Mesenchymal stem cell (in vitro differentiated cells and primary cell): ENCODE data around the gene RNF10.
"Not testable (repeated sequence)": the region's sequence is repeated elsewhere in the genome, so short reads cannot be mapped to it uniquely, and the experiment has no call there.

Source experiments
- DNase-seq: peaks from one replicate; pipeline ENCODE4 v3.0.0-alpha.2; 2013
- H2AFZ ChIP-seq: one replicate; pipeline ENCODE4 v1.6.1; 2013; ENCODE audit warnings: low read depth, mild to moderate bottlenecking, control low read depth, inconsistent platforms, low read length, moderate library complexity
- H2AK5ac ChIP-seq: 2 replicates; pipeline ENCODE4 v1.6.1; 2013; ENCODE audit warnings: low read length, moderate library complexity, mild to moderate bottlenecking, inconsistent platforms; ENCODE audit not compliant: severe bottlenecking
- H2BK120ac ChIP-seq: one replicate; pipeline ENCODE4 v1.6.1; 2013; ENCODE audit warnings: low read depth, mild to moderate bottlenecking, inconsistent platforms, low read length, moderate library complexity
- H2BK12ac ChIP-seq, 2 experiments: one replicate each; pipeline ENCODE4 v1.6.1; 2013; ENCODE audit warnings: inconsistent platforms in 2 of 2, low read length in 2 of 2, mild to moderate bottlenecking in 2 of 2, moderate library complexity in 2 of 2, control low read depth in 1 of 2
- H2BK15ac ChIP-seq: one replicate; pipeline ENCODE4 v1.6.1; 2013; ENCODE audit warnings: mild to moderate bottlenecking, low read depth, inconsistent platforms; ENCODE audit not compliant: poor library complexity, severe bottlenecking
- H2BK5ac ChIP-seq: 2 replicates; pipeline ENCODE4 v1.6.1; 2013; ENCODE audit warnings: low read depth, mild to moderate bottlenecking, low read length, control low read depth, inconsistent platforms; ENCODE audit not compliant: poor library complexity, severe bottlenecking
- H3K14ac ChIP-seq, 2 experiments: one replicate each; pipeline ENCODE4 v1.6.1; 2013; ENCODE audit warnings: inconsistent platforms in 2 of 2, low read length in 2 of 2, control low read depth in 1 of 2, mild to moderate bottlenecking in 1 of 2, moderate library complexity in 1 of 2
- H3K18ac ChIP-seq, 2 experiments: one replicate each; pipeline ENCODE4 v1.6.1; 2013; ENCODE audit warnings: inconsistent platforms in 2 of 2, low read length in 2 of 2, control low read depth in 1 of 2, low read depth in 1 of 2, mild to moderate bottlenecking in 1 of 2
- H3K23ac ChIP-seq, 2 experiments: one replicate each; pipeline ENCODE4 v1.6.1; 2013; ENCODE audit warnings: inconsistent platforms in 2 of 2, low read length in 2 of 2, mild to moderate bottlenecking in 2 of 2, moderate library complexity in 2 of 2, control low read depth in 1 of 2
- H3K27ac ChIP-seq: 2 replicates; pipeline ENCODE4 v1.5.1; 2013; ENCODE audit warnings: mild to moderate bottlenecking, moderate library complexity, low read length, control low read depth, inconsistent platforms; ENCODE audit not compliant: poor library complexity, severe bottlenecking
- H3K27me3 ChIP-seq, 2 experiments: 2 replicates each; pipeline versions ENCODE4 v1.6.1 to v1.7.0; 2013; ENCODE audit warnings: low read length in 2 of 2, mild to moderate bottlenecking in 2 of 2, moderate library complexity in 2 of 2, control low read depth in 1 of 2, inconsistent platforms in 1 of 2; ENCODE audit not compliant: control insufficient read depth in 1 of 2, insufficient read depth in 1 of 2
- H3K36me3 ChIP-seq, 2 experiments: 2 replicates each; pipeline versions ENCODE4 v1.6.1 to v1.7.0; 2013; ENCODE audit warnings: low read length in 2 of 2, control low read depth in 1 of 2, inconsistent platforms in 1 of 2, low read depth in 1 of 2, mild to moderate bottlenecking in 1 of 2; ENCODE audit not compliant: insufficient read depth in 2 of 2, control insufficient read depth in 1 of 2
- H3K4ac ChIP-seq, 2 experiments: one replicate each; pipeline ENCODE4 v1.6.1; 2013; ENCODE audit warnings: inconsistent platforms in 2 of 2, low read length in 2 of 2, mild to moderate bottlenecking in 2 of 2, moderate library complexity in 2 of 2, control low read depth in 1 of 2, low read depth in 1 of 2
- H3K4me1 ChIP-seq: 2 replicates; pipeline ENCODE4 v1.6.1; 2013; ENCODE audit warnings: low read depth, low read length, control low read depth; ENCODE audit not compliant: control insufficient read depth, insufficient read depth
- H3K4me2 ChIP-seq: 2 replicates; pipeline ENCODE4 v1.6.1; 2013; ENCODE audit warnings: low read length, mild to moderate bottlenecking, inconsistent platforms; ENCODE audit not compliant: poor library complexity, severe bottlenecking
- H3K4me3 ChIP-seq, 2 experiments: 2 replicates each; pipeline versions ENCODE4 v1.5.1 to v1.7.0; 2013; ENCODE audit warnings: low read length in 2 of 2, mild to moderate bottlenecking in 2 of 2, control low read depth in 1 of 2, low read depth in 1 of 2; ENCODE audit not compliant: insufficient read depth in 1 of 2
- H3K79me1 ChIP-seq: replicated peaks from 2 replicates; pipeline ENCODE4 v1.6.1; 2013; ENCODE audit warnings: mild to moderate bottlenecking, control low read depth, low read length, inconsistent platforms; ENCODE audit not compliant: poor library complexity, severe bottlenecking
- H3K9ac ChIP-seq: 2 replicates; pipeline ENCODE4 v1.7.0; 2013; ENCODE audit warnings: mild to moderate bottlenecking, low read length, moderate library complexity
- H3K9me3 ChIP-seq: 2 replicates; pipeline ENCODE4 v1.7.0; 2013; ENCODE audit warnings: mild to moderate bottlenecking, low read length; ENCODE audit not compliant: control insufficient read depth
- H4K8ac ChIP-seq: one replicate; pipeline ENCODE4 v1.6.1; 2013; ENCODE audit warnings: inconsistent platforms, mild to moderate bottlenecking, low read length, moderate library complexity
- H4K91ac ChIP-seq: one replicate; pipeline ENCODE4 v1.6.1; 2013; ENCODE audit warnings: mild to moderate bottlenecking, low read length, inconsistent platforms
- whole genome bisulfite sequencing: methylation state at CpG from one replicate; pipeline ENCODE4 v1.1.7; 2013; ENCODE audit warnings: mixed read lengths; 5-methylcytosine and 5-hydroxymethylcytosine counted together

The RNF10 gene

DNA sequence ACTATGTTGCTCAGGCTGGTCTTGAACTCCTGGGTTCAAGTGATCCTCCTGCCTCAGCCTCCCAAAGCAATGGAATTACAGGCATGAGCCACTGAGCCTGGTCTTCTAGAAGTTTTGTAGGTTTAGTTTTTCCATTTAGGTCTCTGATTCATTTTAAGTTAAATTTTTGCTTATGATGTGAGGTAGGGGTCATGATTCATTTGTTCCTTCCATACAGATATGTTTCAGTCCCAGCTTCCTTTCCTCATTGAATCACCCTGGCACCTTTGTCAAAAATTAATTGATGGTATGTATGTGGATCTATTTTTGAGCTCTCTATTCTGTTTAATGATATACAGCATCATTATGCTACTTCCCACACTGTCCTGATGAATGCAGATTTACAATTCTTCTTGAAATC, 80.7 kb downstream of the RNF10 start:
- Histone ChIP-seq H2BK5ac (no peak overlapping the region), H3K27me3 (peaks cover 41 to 56% of the 10 kb centered on the region in 2 experiments)

DNA sequence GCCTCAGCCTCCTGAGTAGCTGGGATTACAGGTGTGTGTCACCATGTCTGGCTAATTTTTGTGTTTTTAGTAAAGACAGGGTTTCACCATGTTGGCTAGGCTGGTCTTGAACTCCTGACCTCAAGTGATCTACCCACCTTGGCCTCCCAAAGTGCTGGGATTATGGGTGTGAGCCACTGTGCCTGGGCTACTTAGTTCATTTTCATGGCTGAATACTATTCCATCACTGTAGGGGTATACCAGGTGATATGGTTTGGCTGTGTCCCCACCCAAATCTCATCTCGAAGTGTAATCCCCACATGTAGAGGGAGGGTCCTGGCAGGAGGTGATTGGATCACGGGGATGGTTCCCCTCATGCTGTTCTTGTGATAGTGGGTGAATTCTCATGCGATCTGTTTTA, 83.0 kb downstream of the RNF10 start:
- H2BK12ac ChIP-seq, H2AK5ac ChIP-seq, H2AFZ ChIP-seq, H3K36me3 ChIP-seq, H4K91ac ChIP-seq, H3K18ac ChIP-seq, H3K9me3 ChIP-seq, H2BK120ac ChIP-seq, H3K4me3 ChIP-seq, H3K27ac ChIP-seq, H4K8ac ChIP-seq, H3K4me1 ChIP-seq, H3K4ac ChIP-seq, H3K14ac ChIP-seq, H3K9ac ChIP-seq, H3K4me2 ChIP-seq, H2BK15ac ChIP-seq, H3K23ac ChIP-seq, H2BK5ac ChIP-seq, DNase-seq, H3K79me1 ChIP-seq: not testable (repeated sequence)
- peaks cover 41 to 59% of the 10 kb centered on the region in 2 experiments for H3K27me3 ChIP-seq
- 48% methylated on average over 2 of the region's 3 CpGs for WGBS

More for the DNA sequence above, 80.7 kb downstream of the RNF10 start:
- no peak overlapping the region for H3K9ac ChIP-seq
- no peaks in the 10 kb centered on the region for H3K79me1 ChIP-seq
- no peak overlapping the region for H3K14ac ChIP-seq
- no peak overlapping the region for H3K23ac ChIP-seq
- no peak overlapping the region for H3K18ac ChIP-seq
- DNase-seq: no peak
- H3K4ac ChIP-seq: no peak overlapping the region
- H4K8ac ChIP-seq: no peak overlapping the region
- H2BK12ac ChIP-seq: no peak overlapping the region
- H3K36me3 ChIP-seq: no peaks in the 10 kb centered on the region
- H3K9me3 ChIP-seq: peaks cover 7% of the 10 kb centered on the region
- H4K91ac ChIP-seq: no peak overlapping the region
- H2AFZ ChIP-seq: no peak overlapping the region
- no peak overlapping the region for H2BK15ac ChIP-seq
- H3K4me3 ChIP-seq: no peak overlapping the region
- no peak overlapping the region for H2BK120ac ChIP-seq
- H3K4me2 ChIP-seq: no peak overlapping the region
- no peaks in the 10 kb centered on the region for H3K4me1 ChIP-seq
- no peak overlapping the region for H2AK5ac ChIP-seq
- H3K27ac ChIP-seq: no peak overlapping the region

DNA sequence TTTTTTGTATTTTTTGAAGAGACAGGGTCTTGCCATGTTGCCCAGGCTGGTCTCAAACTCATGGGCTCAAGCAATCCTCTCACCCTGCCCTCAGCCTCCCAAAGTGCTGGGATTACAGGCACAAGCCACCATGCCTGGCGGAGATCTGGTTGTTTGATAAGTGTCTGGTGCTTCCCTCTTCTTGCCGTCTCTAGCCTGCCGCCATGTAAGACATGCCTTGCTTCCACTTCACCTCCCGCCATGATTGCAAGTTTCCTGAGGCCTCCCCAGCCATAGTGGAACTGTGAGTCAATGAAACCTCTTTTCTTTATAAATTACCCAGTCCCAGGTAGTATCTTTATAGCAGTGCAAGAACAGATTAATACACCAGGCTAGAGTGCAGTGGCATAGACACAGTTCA, 83.6 kb downstream of the RNF10 start:
- DNase-seq, H3K18ac ChIP-seq, H2BK120ac ChIP-seq, H3K4me2 ChIP-seq, H3K4me1 ChIP-seq, H2BK12ac ChIP-seq, H3K36me3 ChIP-seq, H3K23ac ChIP-seq, H3K9ac ChIP-seq, H3K14ac ChIP-seq, H2BK15ac ChIP-seq, H3K4ac ChIP-seq, H4K91ac ChIP-seq, H4K8ac ChIP-seq, H2BK5ac ChIP-seq, H2AFZ ChIP-seq, H3K4me3 ChIP-seq, H3K9me3 ChIP-seq, H3K27ac ChIP-seq, H2AK5ac ChIP-seq, H3K79me1 ChIP-seq: not testable (repeated sequence)
- peaks cover 37 to 60% of the 10 kb centered on the region in 2 experiments for H3K27me3 ChIP-seq
- WGBS: 92% methylated on average over 4 of the region's 4 CpGs

DNA sequence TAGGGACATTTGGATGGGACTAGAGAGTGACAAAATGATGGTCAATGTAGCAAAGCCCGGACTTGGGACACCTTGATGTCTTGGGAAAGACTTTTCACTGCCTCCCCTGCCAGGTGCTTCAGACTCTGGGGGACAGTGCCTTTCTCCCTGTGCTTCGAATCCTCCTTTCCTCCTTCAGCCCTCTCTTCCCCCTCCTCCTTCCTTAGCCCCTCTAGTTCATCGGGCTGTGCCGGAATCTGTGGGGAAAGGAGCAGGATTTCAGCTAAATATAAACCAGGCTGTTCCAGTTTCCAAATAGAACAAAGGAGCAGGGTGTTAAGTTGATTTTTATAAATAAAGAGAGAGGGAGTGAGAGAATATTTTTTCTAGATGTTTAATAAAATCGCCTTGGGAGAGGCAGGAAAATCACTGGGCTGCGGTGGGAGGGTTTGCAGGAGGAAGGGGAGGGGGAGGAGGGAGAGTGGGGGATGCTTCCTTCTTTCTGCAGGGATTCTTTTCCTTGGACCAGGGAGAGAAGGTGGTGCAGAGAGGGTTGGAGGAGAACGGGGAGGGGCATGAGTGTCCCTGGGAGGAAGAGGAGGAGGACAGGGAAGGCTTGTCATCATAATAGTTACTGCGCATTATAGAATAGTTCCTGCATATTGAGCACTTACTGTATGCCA, 84.9 kb downstream of the RNF10 start:
- Histone ChIP-seq H3K14ac (no peak overlapping the region), H3K27me3 (peaks cover 34 to 54% of the 10 kb centered on the region in 2 experiments), H3K4me3 (no peak overlapping the region), H3K27ac (no peak overlapping the region), H2AK5ac (no peak overlapping the region), H3K9ac (no peak overlapping the region), H3K9me3 (peaks cover 3% of the 10 kb centered on the region), H4K91ac (no peak overlapping the region), H3K36me3 (no peaks in the 10 kb centered on the region), H2BK12ac (no peak overlapping the region), H3K18ac (no peak overlapping the region), H3K4me1 (no peaks in the 10 kb centered on the region), H3K79me1 (no peaks in the 10 kb centered on the region), H2BK15ac (no peak overlapping the region), H3K23ac (no peak overlapping the region), H2BK120ac (no peak overlapping the region), H3K4ac (no peak overlapping the region), H2AFZ (no peak overlapping the region), H2BK5ac (no peak overlapping the region), H4K8ac (no peak overlapping the region), H3K4me2 (no peak overlapping the region)
- no peak for DNase-seq
- 53% methylated on average over 6 of the region's 8 CpGs for whole genome bisulfite sequencing
